AG09319 (cell line): ENCODE data around the gene CNTROB.

Experiments
- DNase-seq: peaks from one replicate; pipeline ENCODE4 v3.0.0-alpha.2; 2010; ENCODE audit warnings: low read depth; ENCODE audit errors: extremely low read depth
- TF ChIP-seq, protein P1 (sequence below): IDR thresholded peaks from 2 replicates; pipeline ENCODE4 v1.5.1; 2011; ENCODE audit warnings: low read depth, mild to moderate bottlenecking, inconsistent platforms, low read length, moderate library complexity

Gene CNTROB

GRCh38 chr17:7922845-7923628 lies 9.0 kb upstream of the CNTROB start:
- DNase-seq: peak; percentile 41
- TF ChIP-seq, protein P1, sequence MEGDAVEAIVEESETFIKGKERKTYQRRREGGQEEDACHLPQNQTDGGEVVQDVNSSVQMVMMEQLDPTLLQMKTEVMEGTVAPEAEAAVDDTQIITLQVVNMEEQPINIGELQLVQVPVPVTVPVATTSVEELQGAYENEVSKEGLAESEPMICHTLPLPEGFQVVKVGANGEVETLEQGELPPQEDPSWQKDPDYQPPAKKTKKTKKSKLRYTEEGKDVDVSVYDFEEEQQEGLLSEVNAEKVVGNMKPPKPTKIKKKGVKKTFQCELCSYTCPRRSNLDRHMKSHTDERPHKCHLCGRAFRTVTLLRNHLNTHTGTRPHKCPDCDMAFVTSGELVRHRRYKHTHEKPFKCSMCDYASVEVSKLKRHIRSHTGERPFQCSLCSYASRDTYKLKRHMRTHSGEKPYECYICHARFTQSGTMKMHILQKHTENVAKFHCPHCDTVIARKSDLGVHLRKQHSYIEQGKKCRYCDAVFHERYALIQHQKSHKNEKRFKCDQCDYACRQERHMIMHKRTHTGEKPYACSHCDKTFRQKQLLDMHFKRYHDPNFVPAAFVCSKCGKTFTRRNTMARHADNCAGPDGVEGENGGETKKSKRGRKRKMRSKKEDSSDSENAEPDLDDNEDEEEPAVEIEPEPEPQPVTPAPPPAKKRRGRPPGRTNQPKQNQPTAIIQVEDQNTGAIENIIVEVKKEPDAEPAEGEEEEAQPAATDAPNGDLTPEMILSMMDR: no peak

DNA sequence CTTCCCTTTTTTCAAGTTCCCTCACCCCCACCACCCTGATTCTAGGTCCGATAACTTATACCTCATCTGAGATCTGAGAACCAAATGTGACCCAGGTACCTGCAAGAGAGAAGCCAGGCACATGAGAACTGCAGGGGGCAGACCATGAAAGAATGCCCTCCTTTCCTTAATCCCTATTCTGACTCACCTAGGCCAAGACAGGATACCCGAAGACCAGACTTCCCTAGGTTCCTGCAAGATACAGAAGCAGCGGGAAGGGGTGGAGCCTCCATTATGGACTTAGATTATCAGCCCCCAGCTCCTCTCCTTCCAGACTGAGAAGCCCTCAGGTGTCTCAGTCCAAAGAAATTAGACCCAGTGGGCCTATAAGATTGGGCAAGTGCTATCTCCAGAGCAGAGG lies 4.4 kb upstream of the CNTROB start:
- DNase-seq: no peak
- TF ChIP-seq, protein P1: no peak

DNA sequence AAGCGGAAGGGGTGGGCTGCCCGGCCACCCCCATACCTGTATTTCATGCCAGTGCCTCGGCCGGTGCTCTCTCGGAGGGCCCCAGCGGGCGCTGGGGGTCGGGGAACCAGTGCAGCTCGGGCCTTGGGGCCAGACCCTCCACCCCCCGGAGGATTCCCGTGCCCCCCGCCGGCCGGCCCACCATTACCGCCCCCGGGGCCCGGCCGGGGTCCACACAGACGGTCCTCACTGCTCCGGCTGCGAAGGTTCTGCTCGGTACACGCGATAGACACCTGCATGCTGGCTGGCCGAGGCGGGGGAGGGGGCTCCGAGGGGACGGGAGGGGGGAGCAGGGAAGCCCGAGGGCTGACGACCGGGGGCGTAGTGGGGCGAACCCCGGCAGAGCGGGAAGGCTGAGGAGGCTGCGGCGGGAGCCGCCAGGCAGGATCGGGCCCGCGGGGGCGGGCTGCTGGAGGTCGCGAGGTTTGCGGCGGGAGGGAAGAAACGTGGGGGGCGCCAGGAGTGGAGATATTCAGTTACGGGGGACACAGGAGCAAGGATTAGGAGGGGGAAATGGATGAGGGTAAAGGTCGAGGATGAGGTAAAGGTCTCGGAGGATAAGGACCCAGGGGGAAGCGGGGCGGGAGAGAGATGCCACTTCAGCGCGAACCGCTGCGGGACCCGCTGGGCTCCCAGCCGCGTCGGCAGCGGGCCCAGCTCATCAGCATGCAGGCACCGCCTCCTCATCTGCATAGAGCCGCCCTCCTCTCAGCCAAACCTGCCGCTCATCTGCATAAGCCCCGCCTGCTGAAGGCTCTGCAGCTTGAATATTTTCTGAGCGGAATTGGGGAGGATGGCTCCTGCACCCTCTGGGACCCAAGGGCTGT lies 2.6 kb upstream of the CNTROB start, which contains the start of gene KCNAB3:
KCNAB3 (minus strand) TSS at position 699 of the 866 bp plus-strand sequence; CDS start at position 278, 421 bp downstream.
- peak; percentile 32 for DNase-seq
- TF ChIP-seq, protein P1: no peak

- TF ChIP-seq, protein P1: no peak
- DNase-seq: no peak
Measured at GRCh38 chr17:7930841-7931631, 970 bp upstream of the CNTROB start.

DNA sequence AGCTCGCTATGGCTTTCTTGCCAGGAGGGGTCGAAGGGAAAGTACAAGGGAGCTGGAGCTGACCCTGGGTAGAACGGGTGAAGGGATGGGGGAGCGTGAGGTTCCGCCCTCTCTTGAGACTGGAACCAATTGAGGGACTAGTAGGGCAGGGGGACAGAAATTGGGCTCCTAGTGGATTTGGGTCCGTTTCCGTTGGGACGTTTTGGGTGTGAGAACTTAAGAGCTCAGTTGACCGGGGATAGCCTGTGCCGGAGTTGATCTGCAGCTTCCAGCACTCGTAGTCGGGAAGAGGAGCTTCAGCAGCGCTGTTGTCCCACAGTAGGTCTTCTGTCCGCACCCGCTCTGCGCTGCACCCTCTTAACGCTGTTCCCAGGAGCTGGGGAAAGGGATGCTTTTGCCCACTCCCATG lies 481 bp downstream of the CNTROB start:
- no peak for DNase-seq
- TF ChIP-seq, protein P1: no peak

DNA sequence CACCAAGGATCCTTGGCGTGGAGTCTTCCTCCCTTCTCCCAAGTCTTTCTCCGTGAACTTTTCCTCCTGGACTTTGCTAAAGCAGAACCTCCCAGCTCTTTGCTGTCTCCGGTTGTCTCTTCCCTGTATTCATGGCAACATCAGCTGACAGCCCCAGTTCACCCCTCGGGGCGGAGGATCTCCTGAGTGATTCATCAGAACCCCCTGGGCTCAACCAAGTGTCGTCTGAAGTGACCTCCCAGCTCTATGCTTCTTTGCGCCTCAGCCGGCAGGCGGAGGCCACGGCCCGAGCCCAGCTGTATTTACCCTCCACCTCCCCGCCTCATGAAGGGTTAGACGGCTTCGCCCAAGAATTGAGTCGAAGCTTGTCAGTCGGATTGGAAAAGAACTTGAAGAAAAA lies 943 bp downstream of the CNTROB start:
- TF ChIP-seq, protein P1: peak; percentile 31
- no peak for DNase-seq
